Activated naive CD8-positive, alpha-beta T cell treated with anti-CD3 and anti-CD28 coated beads, Interleukin-2, amount 50 U/mL, for 24 hours (primary cell): ENCODE results near the gene RGS17.

Experiments used
- ATAC-seq: fragments of 150-1000 bp; cut with Tn5 transposase; one replicate; pipeline ENCODE4 v1.10.0; 2021
- DNase-seq: peaks from one replicate; pipeline ENCODE4 v3.0.0; 2021
- H3K27ac Mint-ChIP-seq: one replicate; pipeline ENCODE4 v1.8.0; 2021; ENCODE audit warnings: mild to moderate bottlenecking, mixed read lengths
- H3K27me3 Mint-ChIP-seq: one replicate; pipeline ENCODE4 v1.8.0; 2021; ENCODE audit warnings: mixed read lengths
- H3K36me3 Mint-ChIP-seq: one replicate; pipeline ENCODE4 v1.8.0; 2021; ENCODE audit warnings: low read depth, mixed read lengths
- H3K4me1 Mint-ChIP-seq: one replicate; pipeline ENCODE4 v1.8.0; 2021; ENCODE audit warnings: mixed read lengths
- H3K4me3 Mint-ChIP-seq: one replicate; pipeline ENCODE4 v1.8.0; 2021; ENCODE audit warnings: mild to moderate bottlenecking, moderate library complexity, mixed read lengths
- H3K9me3 Mint-ChIP-seq: one replicate; pipeline ENCODE4 v1.8.0; 2021; ENCODE audit warnings: mixed read lengths

The RGS17 gene

DNA sequence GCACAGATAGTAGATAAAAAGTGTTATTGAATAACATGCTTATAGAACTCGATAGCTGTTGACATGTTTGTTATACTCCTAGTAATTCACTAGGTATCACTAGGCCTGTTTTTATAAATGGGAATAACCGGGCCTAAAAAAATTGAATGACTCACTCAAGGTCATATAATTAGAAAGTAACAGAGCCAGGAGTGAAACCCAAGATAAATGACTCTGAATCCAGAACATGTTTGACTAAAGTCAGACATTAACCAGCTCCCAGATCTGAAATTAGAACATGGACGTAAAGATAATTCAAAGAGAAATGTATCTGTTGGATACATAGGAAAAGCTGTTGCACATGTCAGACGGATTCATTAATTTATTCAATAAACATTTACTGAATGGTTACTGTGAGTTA lies 26.9 kb downstream of the RGS17 start:
- Mint-ChIP-seq H3K36me3 (no peaks in the 10 kb centered on the region), H3K4me1 (no peaks in the 10 kb centered on the region), H3K27me3 (peaks cover 5% of the 10 kb centered on the region), H3K4me3 (no peak overlapping the region), H3K9me3 (no peaks in the 10 kb centered on the region), H3K27ac (no peak overlapping the region)
- DNase-seq (no peak), ATAC-seq (no peak)

- Mint-ChIP-seq H3K4me3 (no peak overlapping the region), H3K36me3 (no peaks in the 10 kb centered on the region), H3K4me1 (no peaks in the 10 kb centered on the region), H3K27ac (no peak overlapping the region), H3K9me3 (no peaks in the 10 kb centered on the region), H3K27me3 (peaks cover 5% of the 10 kb centered on the region)
- ATAC-seq (no peak), DNase-seq (no peak)
Observed at GRCh38 chr6:153103319-153103655, 27.8 kb downstream of the RGS17 start.

DNA sequence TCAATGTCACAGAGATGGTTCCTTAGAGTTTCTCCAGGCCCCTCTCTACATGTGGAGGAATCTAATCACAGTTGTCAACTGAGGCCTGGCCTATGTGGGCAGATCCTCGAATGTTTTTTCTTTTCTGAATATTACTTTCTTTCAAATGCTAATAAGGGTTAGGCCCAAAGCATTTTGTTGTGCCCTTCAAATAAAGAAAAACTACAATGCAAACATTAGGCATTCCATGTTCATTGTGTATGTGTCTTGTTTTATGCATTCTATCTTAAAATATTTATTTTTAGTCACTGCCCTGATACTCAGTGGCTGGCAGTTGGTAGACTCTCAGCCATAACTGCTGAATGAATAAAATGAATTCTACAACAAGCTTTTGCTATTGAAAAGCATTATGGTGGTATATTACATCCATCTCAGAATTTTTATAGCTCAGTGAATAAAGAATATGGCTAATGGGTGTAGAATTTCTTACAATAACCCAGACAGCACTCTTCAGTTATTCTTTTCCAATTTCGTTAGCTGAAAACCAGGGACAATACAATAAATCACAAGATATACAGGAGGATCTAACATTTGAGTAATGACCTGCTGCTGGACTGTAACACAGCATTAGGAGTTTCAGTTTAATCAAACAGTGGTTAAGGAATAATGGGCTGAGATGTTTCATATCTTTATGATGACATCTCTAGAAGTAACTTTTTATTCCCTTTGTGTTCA lies 28.3 kb downstream of the RGS17 start:
- ATAC-seq (no peak), DNase-seq (no peak)
- Mint-ChIP-seq H3K4me3 (no peak overlapping the region), H3K4me1 (no peaks in the 10 kb centered on the region), H3K36me3 (no peaks in the 10 kb centered on the region), H3K9me3 (no peaks in the 10 kb centered on the region), H3K27ac (no peak overlapping the region), H3K27me3 (peaks cover 5% of the 10 kb centered on the region)

- Mint-ChIP-seq H3K27me3 (peaks cover 5% of the 10 kb centered on the region), H3K27ac (no peak overlapping the region), H3K9me3 (no peaks in the 10 kb centered on the region), H3K4me1 (no peaks in the 10 kb centered on the region), H3K4me3 (no peak overlapping the region), H3K36me3 (no peaks in the 10 kb centered on the region)
- DNase-seq (no peak), ATAC-seq (no peak)
Observed at GRCh38 chr6:153101461-153101860, 29.6 kb downstream of the RGS17 start.

DNA sequence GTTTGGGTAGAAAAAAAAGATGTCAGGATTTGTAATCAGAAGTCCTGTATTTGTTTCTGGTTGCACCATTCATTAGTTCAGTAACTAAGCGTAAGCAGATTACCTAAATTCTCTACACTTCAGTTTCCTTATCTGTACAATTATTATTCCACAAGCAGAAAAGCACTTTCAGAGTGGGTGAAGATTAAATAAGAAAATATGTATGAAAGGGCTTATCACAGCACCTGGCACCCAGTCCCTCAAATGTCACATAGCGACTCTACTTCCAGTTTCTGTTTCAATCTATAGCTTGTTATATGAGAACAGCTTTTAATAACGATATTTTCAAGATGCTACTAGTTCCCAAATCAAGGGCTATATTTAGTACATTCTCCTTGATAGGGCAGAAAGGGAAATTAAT lies 31.4 kb downstream of the RGS17 start:
- Mint-ChIP-seq H3K9me3 (no peaks in the 10 kb centered on the region), H3K27ac (no peak overlapping the region), H3K36me3 (no peaks in the 10 kb centered on the region), H3K4me3 (no peak overlapping the region), H3K27me3 (peaks cover 5% of the 10 kb centered on the region), H3K4me1 (no peaks in the 10 kb centered on the region)
- no peak for DNase-seq
- ATAC-seq, result no peak

DNA sequence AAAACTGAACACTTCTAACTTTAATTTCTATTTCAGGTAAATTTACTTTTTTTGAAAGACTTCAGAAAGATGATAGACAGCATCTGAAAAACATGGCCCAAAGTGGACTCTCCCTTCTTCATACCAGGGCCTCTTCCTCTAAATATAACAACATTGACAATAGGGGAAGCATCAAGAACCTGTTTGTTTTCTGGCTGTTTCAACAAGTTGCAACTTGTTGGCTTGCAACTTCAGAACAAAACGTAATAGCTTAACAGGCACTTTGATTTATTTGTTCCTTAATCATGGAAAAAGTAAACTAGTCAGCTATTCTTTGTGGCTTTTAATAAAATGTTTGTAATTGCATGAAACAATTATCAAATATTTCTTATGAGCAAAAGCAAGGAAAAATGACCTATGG lies 34.3 kb downstream of the RGS17 start:
- no peak for DNase-seq
- no peak for ATAC-seq
- H3K4me1 Mint-ChIP-seq, result peaks cover 2% of the 10 kb centered on the region
- peaks cover 5% of the 10 kb centered on the region for H3K27me3 Mint-ChIP-seq
- no peaks in the 10 kb centered on the region for H3K36me3 Mint-ChIP-seq
- H3K9me3 Mint-ChIP-seq, result no peaks in the 10 kb centered on the region
- no peak overlapping the region for H3K4me3 Mint-ChIP-seq
- no peak overlapping the region for H3K27ac Mint-ChIP-seq

DNA sequence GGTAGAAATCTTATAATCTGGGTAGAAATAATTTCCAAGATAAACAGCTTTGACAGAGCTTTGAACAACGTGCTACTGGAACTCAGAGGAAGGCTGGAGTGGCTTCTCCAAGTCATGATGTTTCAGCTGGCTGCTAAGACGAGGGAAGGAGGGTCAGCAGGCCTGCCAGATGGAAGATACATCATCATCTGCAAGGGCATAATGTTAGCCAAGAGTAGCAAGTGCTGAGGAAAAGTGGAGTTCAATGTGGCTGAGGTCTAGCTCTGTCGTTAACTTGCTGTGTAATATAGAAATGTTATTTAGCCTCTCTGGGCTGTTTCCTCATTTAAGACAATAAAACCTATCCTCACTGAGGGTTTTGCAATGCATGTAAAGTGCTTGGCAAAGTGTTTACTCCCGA lies 35.1 kb downstream of the RGS17 start:
- DNase-seq (no peak), ATAC-seq (no peak)
- Mint-ChIP-seq H3K4me1 (peaks cover 2% of the 10 kb centered on the region), H3K4me3 (no peak overlapping the region), H3K9me3 (no peaks in the 10 kb centered on the region), H3K36me3 (no peaks in the 10 kb centered on the region), H3K27ac (no peak overlapping the region), H3K27me3 (peaks cover 5% of the 10 kb centered on the region)

DNA sequence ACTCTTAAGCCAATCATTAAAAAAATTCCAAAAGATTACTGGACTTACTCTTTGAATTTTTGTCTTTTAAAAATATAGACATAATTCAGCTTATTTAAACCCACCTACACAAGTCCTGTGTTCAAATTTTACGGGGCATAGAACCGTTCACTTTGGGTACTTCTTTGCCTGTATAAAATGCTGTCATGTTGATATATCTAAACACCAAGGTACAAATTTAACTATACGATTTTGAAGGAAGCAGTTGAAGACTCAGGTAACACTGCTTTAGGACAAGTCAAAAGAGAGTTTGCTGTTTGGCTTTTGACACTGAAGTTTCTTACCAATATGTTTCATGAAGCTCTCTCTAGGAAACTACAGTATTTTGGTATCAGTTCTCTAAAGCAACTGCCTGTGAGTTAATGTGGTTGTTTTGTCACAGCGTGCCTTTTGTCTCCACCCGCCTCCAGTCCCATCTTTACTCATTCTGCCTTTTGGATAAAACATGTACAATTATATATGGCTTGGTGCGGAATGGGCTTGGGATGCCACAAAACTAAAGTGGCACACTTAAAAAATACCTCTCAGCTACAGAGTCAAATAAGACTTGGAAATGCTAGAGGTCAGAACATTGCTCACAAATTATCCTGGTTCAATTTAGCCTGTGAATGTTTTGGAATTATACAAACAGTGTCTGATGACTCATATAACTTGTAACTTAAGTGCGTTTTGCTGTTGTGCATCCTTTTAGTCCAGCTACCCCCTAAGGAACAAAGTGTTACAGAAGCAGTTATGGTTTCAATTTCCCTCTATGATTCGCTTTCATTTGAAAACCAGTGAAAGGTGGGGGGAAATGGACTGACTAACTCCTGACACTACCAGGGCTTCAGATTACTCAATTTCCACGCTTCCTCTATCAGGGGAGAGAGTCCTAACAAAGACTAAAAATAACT lies 38.7 kb downstream of the RGS17 start:
- H3K4me1 Mint-ChIP-seq, result peaks cover 2% of the 10 kb centered on the region
- no peak for ATAC-seq
- no peaks in the 10 kb centered on the region for H3K36me3 Mint-ChIP-seq
- no peaks in the 10 kb centered on the region for H3K27me3 Mint-ChIP-seq
- DNase-seq, result no peak
- no peak overlapping the region for H3K27ac Mint-ChIP-seq
- H3K9me3 Mint-ChIP-seq, result no peaks in the 10 kb centered on the region
- H3K4me3 Mint-ChIP-seq, result no peak overlapping the region

- Mint-ChIP-seq H3K27me3 (no peaks in the 10 kb centered on the region), H3K4me3 (no peak overlapping the region), H3K27ac (no peak overlapping the region), H3K4me1 (peaks cover 2% of the 10 kb centered on the region), H3K36me3 (no peaks in the 10 kb centered on the region), H3K9me3 (no peaks in the 10 kb centered on the region)
- ATAC-seq (no peak), DNase-seq (no peak)
Observed at GRCh38 chr6:153090241-153090930, 40.7 kb downstream of the RGS17 start.

- no peak overlapping the region for H3K27ac Mint-ChIP-seq
- ATAC-seq, result no peak
- peaks cover 2% of the 10 kb centered on the region for H3K4me1 Mint-ChIP-seq
- H3K9me3 Mint-ChIP-seq, result no peaks in the 10 kb centered on the region
- no peak overlapping the region for H3K4me3 Mint-ChIP-seq
- no peaks in the 10 kb centered on the region for H3K36me3 Mint-ChIP-seq
- H3K27me3 Mint-ChIP-seq, result no peaks in the 10 kb centered on the region
- DNase-seq, result no peak
Observed at GRCh38 chr6:153088796-153089195, 42.3 kb downstream of the RGS17 start.

GRCh38 chr6:153087436-153087835 lies 43.6 kb downstream of the RGS17 start:
- Mint-ChIP-seq H3K27ac (no peak overlapping the region), H3K36me3 (no peaks in the 10 kb centered on the region), H3K4me3 (no peak overlapping the region), H3K9me3 (no peaks in the 10 kb centered on the region), H3K27me3 (peaks cover 2% of the 10 kb centered on the region), H3K4me1 (no peaks in the 10 kb centered on the region)
- no peak for ATAC-seq
- no peak for DNase-seq

GRCh38 chr6:153086225-153086990 lies 44.7 kb downstream of the RGS17 start:
- H3K27ac Mint-ChIP-seq, result no peak overlapping the region
- H3K27me3 Mint-ChIP-seq, result peaks cover 2% of the 10 kb centered on the region
- H3K36me3 Mint-ChIP-seq, result no peaks in the 10 kb centered on the region
- H3K4me3 Mint-ChIP-seq, result no peak overlapping the region
- no peak for ATAC-seq
- no peaks in the 10 kb centered on the region for H3K4me1 Mint-ChIP-seq
- DNase-seq, result no peak
- H3K9me3 Mint-ChIP-seq, result no peaks in the 10 kb centered on the region

GRCh38 chr6:153085239-153085638 lies 45.8 kb downstream of the RGS17 start:
- ATAC-seq, result no peak
- H3K27ac Mint-ChIP-seq, result no peak overlapping the region
- no peaks in the 10 kb centered on the region for H3K9me3 Mint-ChIP-seq
- H3K4me3 Mint-ChIP-seq, result no peak overlapping the region
- H3K4me1 Mint-ChIP-seq, result no peaks in the 10 kb centered on the region
- H3K27me3 Mint-ChIP-seq, result peaks cover 2% of the 10 kb centered on the region
- H3K36me3 Mint-ChIP-seq, result no peaks in the 10 kb centered on the region
- no peak for DNase-seq

GRCh38 chr6:153084393-153084792 lies 46.7 kb downstream of the RGS17 start:
- H3K4me1 Mint-ChIP-seq, result no peaks in the 10 kb centered on the region
- ATAC-seq (no peak), DNase-seq (no peak)

More at GRCh38 chr6:153084393-153084792, 46.7 kb downstream of the RGS17 start:
- Mint-ChIP-seq H3K4me3 (no peak overlapping the region), H3K27ac (no peak overlapping the region), H3K27me3 (peaks cover 2% of the 10 kb centered on the region), H3K36me3 (no peaks in the 10 kb centered on the region), H3K9me3 (no peaks in the 10 kb centered on the region)
